ENCODE data around the gene TXNL1.

The TXNL1 gene

GRCh38 chr18:56570978-56571377, 67.4 kb downstream of the TXNL1 start:
- Histone ChIP-seq H3K18ac (ENCODE audit: low read length) (no peak overlapping the region), H3K27ac (replicated peaks; ENCODE audit: low read length) (no peak overlapping the region), H4K8ac (ENCODE audit: low read depth, low read length) (no peak overlapping the region), H3K36me3 (replicated peaks in 1 of 2; ENCODE audit: control insufficient read depth in 2 of 2, insufficient read depth in 2 of 2, low read length in 2 of 2) (no peaks in the 10 kb centered on the region), H3K4ac (ENCODE audit: low read length) (no peak overlapping the region), H3K4me3 (ENCODE audit: low read length in 2 of 2) (no peak overlapping the region), H3K4me2 (ENCODE audit: insufficient read depth, low read length, poor library complexity, severe bottlenecking) (no peak overlapping the region), H2BK12ac (ENCODE audit: low read length) (no peak overlapping the region), H2AFZ (ENCODE audit: low read length) (no peak overlapping the region), H2BK15ac (ENCODE audit: low read length) (no peak overlapping the region), H3K9ac (ENCODE audit: low read depth, low read length, poor library complexity) (no peak overlapping the region), H2BK5ac (ENCODE audit: low read length) (no peak overlapping the region), H2BK120ac (ENCODE audit: low read depth, low read length) (no peak overlapping the region), H3K14ac (ENCODE audit: low read length) (no peak overlapping the region), H4K91ac (ENCODE audit: low read depth, low read length, poor library complexity) (no peak overlapping the region), H2AK5ac (ENCODE audit: low read depth, low read length) (no peak overlapping the region), H3K23ac (ENCODE audit: low read depth, low read length, poor library complexity) (no peak overlapping the region), H3K79me1 (ENCODE audit: low read depth, low read length) (no peaks in the 10 kb centered on the region), H3K9me3 (replicated peaks in 1 of 2; ENCODE audit: control insufficient read depth in 2 of 2, insufficient read depth in 1 of 2, low read depth in 1 of 2, low read length in 2 of 2) (peaks cover 0 to 4% of the 10 kb centered on the region in 2 donors), H3K4me1 (ENCODE audit: control insufficient read depth in 2 of 2, insufficient read depth in 1 of 2, low read depth in 1 of 2, low read length in 2 of 2) (peaks cover 0 to under 1% of the 10 kb centered on the region in 2 donors), H3K27me3 (ENCODE audit: control insufficient read depth in 3 of 3, insufficient read depth in 3 of 3, low read depth in 1 of 3, low read length in 3 of 3) (no peaks in the 10 kb centered on the region)
- WGBS, 2 donors (ENCODE audit: extremely low coverage in 2 of 2, insufficient read length in 2 of 2, insufficient replicate concordance in 1 of 2): no CpG with 5 or more reads among the region's 3 CpGs
- no peak for DNase-seq (ENCODE audit: low spot score)

- Histone ChIP-seq H3K9me3 (replicated peaks in 1 of 2; ENCODE audit: control insufficient read depth in 2 of 2, insufficient read depth in 1 of 2, low read depth in 1 of 2, low read length in 2 of 2) (peaks cover 0 to 4% of the 10 kb centered on the region in 2 donors), H3K4me2 (ENCODE audit: insufficient read depth, low read length, poor library complexity, severe bottlenecking) (no peak overlapping the region), H3K23ac (ENCODE audit: low read depth, low read length, poor library complexity) (no peak overlapping the region), H2AFZ (ENCODE audit: low read length) (no peak overlapping the region), H3K18ac (ENCODE audit: low read length) (no peak overlapping the region), H4K91ac (ENCODE audit: low read depth, low read length, poor library complexity) (no peak overlapping the region), H2BK5ac (ENCODE audit: low read length) (no peak overlapping the region), H4K8ac (ENCODE audit: low read depth, low read length) (no peak overlapping the region), H3K36me3 (replicated peaks in 1 of 2; ENCODE audit: control insufficient read depth in 2 of 2, insufficient read depth in 2 of 2, low read length in 2 of 2) (no peaks in the 10 kb centered on the region), H3K27me3 (ENCODE audit: control insufficient read depth in 3 of 3, insufficient read depth in 3 of 3, low read depth in 1 of 3, low read length in 3 of 3) (no peaks in the 10 kb centered on the region), H2AK5ac (ENCODE audit: low read depth, low read length) (no peak overlapping the region), H3K4ac (ENCODE audit: low read length) (no peak overlapping the region), H2BK12ac (ENCODE audit: low read length) (no peak overlapping the region), H3K4me3 (ENCODE audit: low read length in 2 of 2) (no peak overlapping the region), H3K14ac (ENCODE audit: low read length) (no peak overlapping the region), H2BK120ac (ENCODE audit: low read depth, low read length) (no peak overlapping the region), H3K4me1 (ENCODE audit: control insufficient read depth in 2 of 2, insufficient read depth in 1 of 2, low read depth in 1 of 2, low read length in 2 of 2) (peaks cover 0 to 3% of the 10 kb centered on the region in 2 donors), H3K79me1 (ENCODE audit: low read depth, low read length) (no peaks in the 10 kb centered on the region), H3K27ac (replicated peaks; ENCODE audit: low read length) (no peak overlapping the region), H2BK15ac (ENCODE audit: low read length) (no peak overlapping the region), H3K9ac (ENCODE audit: low read depth, low read length, poor library complexity) (no peak overlapping the region)
- no peak for DNase-seq (ENCODE audit: low spot score)
- WGBS, 2 donors (ENCODE audit: extremely low coverage in 2 of 2, insufficient read length in 2 of 2, insufficient replicate concordance in 1 of 2): no CpG with 5 or more reads among the region's 1 CpG
Measured at GRCh38 chr18:56569416-56569815, 69.0 kb downstream of the TXNL1 start.

GRCh38 chr18:56568986-56569385, 69.4 kb downstream of the TXNL1 start:
- Histone ChIP-seq H2BK15ac (ENCODE audit: low read length) (no peak overlapping the region), H3K9me3 (replicated peaks in 1 of 2; ENCODE audit: control insufficient read depth in 2 of 2, insufficient read depth in 1 of 2, low read depth in 1 of 2, low read length in 2 of 2) (peaks cover 0 to 4% of the 10 kb centered on the region in 2 donors), H2BK5ac (ENCODE audit: low read length) (no peak overlapping the region), H3K27me3 (ENCODE audit: control insufficient read depth in 3 of 3, insufficient read depth in 3 of 3, low read depth in 1 of 3, low read length in 3 of 3) (no peaks in the 10 kb centered on the region), H2AFZ (ENCODE audit: low read length) (no peak overlapping the region), H3K4ac (ENCODE audit: low read length) (no peak overlapping the region), H3K79me1 (ENCODE audit: low read depth, low read length) (no peaks in the 10 kb centered on the region), H3K4me2 (ENCODE audit: insufficient read depth, low read length, poor library complexity, severe bottlenecking) (no peak overlapping the region), H2BK120ac (ENCODE audit: low read depth, low read length) (no peak overlapping the region), H3K14ac (ENCODE audit: low read length) (no peak overlapping the region), H3K18ac (ENCODE audit: low read length) (no peak overlapping the region), H3K4me3 (ENCODE audit: low read length in 2 of 2) (no peak overlapping the region), H2BK12ac (ENCODE audit: low read length) (no peak overlapping the region), H3K9ac (ENCODE audit: low read depth, low read length, poor library complexity) (no peak overlapping the region), H4K8ac (ENCODE audit: low read depth, low read length) (no peak overlapping the region), H3K36me3 (replicated peaks in 1 of 2; ENCODE audit: control insufficient read depth in 2 of 2, insufficient read depth in 2 of 2, low read length in 2 of 2) (no peaks in the 10 kb centered on the region), H3K4me1 (ENCODE audit: control insufficient read depth in 2 of 2, insufficient read depth in 1 of 2, low read depth in 1 of 2, low read length in 2 of 2) (peaks cover 0 to 3% of the 10 kb centered on the region in 2 donors), H3K27ac (replicated peaks; ENCODE audit: low read length) (no peak overlapping the region), H3K23ac (ENCODE audit: low read depth, low read length, poor library complexity) (no peak overlapping the region), H2AK5ac (ENCODE audit: low read depth, low read length) (no peak overlapping the region), H4K91ac (ENCODE audit: low read depth, low read length, poor library complexity) (no peak overlapping the region)
- DNase-seq (ENCODE audit: low spot score): no peak
- no CpG with 5 or more reads among the region's 4 CpGs for WGBS, 2 donors (ENCODE audit: extremely low coverage in 2 of 2, insufficient read length in 2 of 2, insufficient replicate concordance in 1 of 2)

GRCh38 chr18:56565551-56566345, 72.6 kb downstream of the TXNL1 start:
- Histone ChIP-seq H3K79me1 (ENCODE audit: low read depth, low read length) (no peaks in the 10 kb centered on the region), H3K27me3 (ENCODE audit: control insufficient read depth in 3 of 3, insufficient read depth in 3 of 3, low read depth in 1 of 3, low read length in 3 of 3) (no peaks in the 10 kb centered on the region), H3K4me3 (ENCODE audit: low read length in 2 of 2) (no peak overlapping the region), H4K8ac (ENCODE audit: low read depth, low read length) (no peak overlapping the region), H3K4ac (ENCODE audit: low read length) (no peak overlapping the region), H2BK5ac (ENCODE audit: low read length) (no peak overlapping the region), H3K36me3 (replicated peaks in 1 of 2; ENCODE audit: control insufficient read depth in 2 of 2, insufficient read depth in 2 of 2, low read length in 2 of 2) (no peaks in the 10 kb centered on the region), H3K9me3 (replicated peaks in 1 of 2; ENCODE audit: control insufficient read depth in 2 of 2, insufficient read depth in 1 of 2, low read depth in 1 of 2, low read length in 2 of 2) (no peaks in the 10 kb centered on the region), H3K27ac (replicated peaks; ENCODE audit: low read length) (peak overlapping the region; percentile 16), H2AFZ (ENCODE audit: low read length) (peak overlapping the region; percentile 78), H2BK15ac (ENCODE audit: low read length) (no peak overlapping the region), H2BK120ac (ENCODE audit: low read depth, low read length) (no peak overlapping the region), H3K4me2 (ENCODE audit: insufficient read depth, low read length, poor library complexity, severe bottlenecking) (no peak overlapping the region), H2AK5ac (ENCODE audit: low read depth, low read length) (no peak overlapping the region), H3K4me1 (ENCODE audit: control insufficient read depth in 2 of 2, insufficient read depth in 1 of 2, low read depth in 1 of 2, low read length in 2 of 2) (peaks cover 3 to 8% of the 10 kb centered on the region in 2 donors), H2BK12ac (ENCODE audit: low read length) (no peak overlapping the region), H3K18ac (ENCODE audit: low read length) (no peak overlapping the region), H3K14ac (ENCODE audit: low read length) (no peak overlapping the region), H3K23ac (ENCODE audit: low read depth, low read length, poor library complexity) (no peak overlapping the region), H3K9ac (ENCODE audit: low read depth, low read length, poor library complexity) (no peak overlapping the region), H4K91ac (ENCODE audit: low read depth, low read length, poor library complexity) (no peak overlapping the region)
- no peak for DNase-seq (ENCODE audit: low spot score)
- no CpG with 5 or more reads among the region's 5 CpGs for WGBS, 2 donors (ENCODE audit: extremely low coverage in 2 of 2, insufficient read length in 2 of 2, insufficient replicate concordance in 1 of 2)
